Sigmoid colon (tissue), 4 donors: ENCODE results near the gene STIM2.

Experiments
- POLR2A ChIP-seq, 2 donors: fragments of 450-650 bp; IDR thresholded peaks; one replicate each; pipeline ENCODE4 v1.6.1; 2016; ENCODE audit warnings: antibody characterized with exemption in 2 of 2, mild to moderate bottlenecking in 2 of 2, moderate library complexity in 2 of 2
- POLR2AphosphoS5 ChIP-seq, 4 donors: sonication (generic); formaldehyde crosslinking; IDR thresholded peaks; one replicate each; pipeline ENCODE4 v1.6.1; 2017; ENCODE audit warnings: antibody characterized with exemption in 4 of 4
- TF ChIP-seq, protein P1 (sequence below), 4 experiments: fragments of 450-650 bp in 3 of 4; fragments of 200-600 bp in 1 of 4; IDR thresholded peaks; one replicate each; pipeline ENCODE4 v1.5.1; 2016 to 2019; ENCODE audit warnings: antibody characterized with exemption in 4 of 4, mild to moderate bottlenecking in 3 of 4, moderate library complexity in 2 of 4

DNA sequence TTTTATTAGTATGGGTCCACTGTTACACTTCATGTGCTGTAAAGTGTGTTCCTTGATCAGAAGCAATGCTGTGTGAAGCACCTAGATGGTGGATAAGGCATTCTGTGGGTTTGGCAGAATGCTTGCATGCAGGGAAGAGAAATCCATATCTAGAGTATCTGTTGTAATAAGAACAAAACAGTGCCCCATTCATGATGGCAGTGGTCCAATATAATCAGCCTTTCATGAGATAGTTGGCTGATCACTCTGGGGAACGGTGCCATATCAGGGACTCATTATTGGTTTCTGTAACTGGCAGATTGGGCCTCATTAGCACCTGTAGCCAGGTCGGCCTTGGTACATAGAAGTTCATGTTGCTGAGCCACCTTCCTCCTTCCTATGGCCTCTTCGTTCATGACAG, 28.7 kb downstream of the STIM2 start:
- TF ChIP-seq POLR2A (IDR thresholded peaks at IDR 0.05), result no peak
- TF ChIP-seq, protein P1, sequence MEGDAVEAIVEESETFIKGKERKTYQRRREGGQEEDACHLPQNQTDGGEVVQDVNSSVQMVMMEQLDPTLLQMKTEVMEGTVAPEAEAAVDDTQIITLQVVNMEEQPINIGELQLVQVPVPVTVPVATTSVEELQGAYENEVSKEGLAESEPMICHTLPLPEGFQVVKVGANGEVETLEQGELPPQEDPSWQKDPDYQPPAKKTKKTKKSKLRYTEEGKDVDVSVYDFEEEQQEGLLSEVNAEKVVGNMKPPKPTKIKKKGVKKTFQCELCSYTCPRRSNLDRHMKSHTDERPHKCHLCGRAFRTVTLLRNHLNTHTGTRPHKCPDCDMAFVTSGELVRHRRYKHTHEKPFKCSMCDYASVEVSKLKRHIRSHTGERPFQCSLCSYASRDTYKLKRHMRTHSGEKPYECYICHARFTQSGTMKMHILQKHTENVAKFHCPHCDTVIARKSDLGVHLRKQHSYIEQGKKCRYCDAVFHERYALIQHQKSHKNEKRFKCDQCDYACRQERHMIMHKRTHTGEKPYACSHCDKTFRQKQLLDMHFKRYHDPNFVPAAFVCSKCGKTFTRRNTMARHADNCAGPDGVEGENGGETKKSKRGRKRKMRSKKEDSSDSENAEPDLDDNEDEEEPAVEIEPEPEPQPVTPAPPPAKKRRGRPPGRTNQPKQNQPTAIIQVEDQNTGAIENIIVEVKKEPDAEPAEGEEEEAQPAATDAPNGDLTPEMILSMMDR (IDR thresholded peaks at IDR 0.05), result no peak
- TF ChIP-seq POLR2AphosphoS5 (IDR thresholded peaks at IDR 0.05), result no peak
